Vagina (tissue), 2 donors: ENCODE results near the gene CAMSAP1. TPM values are rescaled to one million over a fixed set of nuclear protein-coding genes. Genes with fewer than 3 reads are reported as not detected.

Source experiments
- DNase-seq, 2 donors: peaks; one replicate each; pipeline ENCODE4 v3.0.0-alpha.2; 2017; ENCODE audit errors: extremely low spot score in 2 of 2
- H3K27ac ChIP-seq: fragments of 200-600 bp; sonication (generic); one replicate; pipeline ENCODE4 v1.5.1; 2019
- H3K27me3 ChIP-seq: fragments of 200-600 bp; sonication (generic); one replicate; pipeline ENCODE4 v1.5.1; 2019
- H3K36me3 ChIP-seq, 2 donors: fragments of 200-600 bp; sonication (generic); one replicate each; pipeline ENCODE4 v1.5.1; 2017 to 2019
- H3K4me1 ChIP-seq: fragments of 200-600 bp; sonication (generic); one replicate; pipeline ENCODE4 v1.5.1; 2019
- H3K4me3 ChIP-seq, 2 donors: fragments of 200-600 bp; sonication (generic); 1 replicate in 1 of 2; 2 replicates in 1 of 2; pipeline ENCODE4 v1.5.1; 2016 to 2019
- H3K9me3 ChIP-seq: fragments of 200-600 bp; sonication (generic); one replicate; pipeline ENCODE4 v1.5.1; 2019
- POLR2A ChIP-seq, 2 donors: fragments of 450-650 bp; IDR thresholded peaks; one replicate each; pipeline ENCODE4 v1.6.1; 2017; ENCODE audit warnings: antibody characterized with exemption in 2 of 2, mild to moderate bottlenecking in 2 of 2, moderate library complexity in 2 of 2
- POLR2AphosphoS5 ChIP-seq, 2 donors: sonication (generic); formaldehyde crosslinking; IDR thresholded peaks; one replicate each; pipeline ENCODE4 v1.9.0; 2017; ENCODE audit warnings: antibody characterized with exemption in 2 of 2, mild to moderate bottlenecking in 2 of 2, low read depth in 1 of 2; ENCODE audit not compliant: insufficient read depth in 1 of 2
- intact Hi-C: fragments of 100-400 bp; cut with DNase I; formaldehyde crosslinking; loops from one replicate; pipeline ENCODE4 v1.15.1; 2023
- total RNA-seq: library from RNA; depleted of rRNA; stranded (reverse); fragments of >200 nt; gene quantifications from one replicate; pipeline ENCODE4 v1.2.3, GENCODE V29; 2016
- TF ChIP-seq, protein P1 (sequence below), 3 experiments: fragments of 450-650 bp in 2 of 3; fragments of 200-600 bp in 1 of 3; sonication (generic) in 1 of 3; IDR thresholded peaks; one replicate each; pipeline ENCODE4 v1.5.1; 2017 to 2019; ENCODE audit warnings: antibody characterized with exemption in 3 of 3, mild to moderate bottlenecking in 2 of 3, moderate library complexity in 2 of 3

Gene CAMSAP1
- total RNA-seq, 1 donor from 2014 or later = 20.9 TPM

DNA sequence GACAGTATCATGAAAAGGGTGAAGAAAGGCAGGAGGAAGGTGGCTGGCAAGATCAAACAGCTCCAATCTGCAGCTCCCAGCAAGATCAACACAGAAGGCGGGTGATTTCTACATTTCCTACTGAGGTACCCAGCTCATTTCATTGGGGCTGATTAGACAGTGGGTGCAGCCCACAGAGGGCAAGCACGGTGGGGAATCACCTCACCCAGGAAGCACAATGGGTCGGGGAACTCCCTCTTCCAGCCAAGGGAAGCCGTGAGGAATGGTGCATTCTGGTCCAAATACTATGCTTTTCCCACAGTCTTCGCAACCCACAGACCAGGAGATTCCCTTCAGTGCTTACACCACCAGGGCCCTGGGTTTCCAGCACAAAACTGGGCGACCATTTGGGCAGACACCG lies 66.8 kb downstream of the CAMSAP1 start:
- H3K27me3 ChIP-seq = no peaks in the 10 kb centered on the region
- no peak overlapping the region for H3K27ac ChIP-seq
- H3K36me3 ChIP-seq = peaks cover 0 to 6% of the 10 kb centered on the region in 2 donors
- DNase-seq = no peak
- H3K9me3 ChIP-seq = no peaks in the 10 kb centered on the region
- H3K4me3 ChIP-seq = no peak overlapping the region
- TF ChIP-seq, protein P1, sequence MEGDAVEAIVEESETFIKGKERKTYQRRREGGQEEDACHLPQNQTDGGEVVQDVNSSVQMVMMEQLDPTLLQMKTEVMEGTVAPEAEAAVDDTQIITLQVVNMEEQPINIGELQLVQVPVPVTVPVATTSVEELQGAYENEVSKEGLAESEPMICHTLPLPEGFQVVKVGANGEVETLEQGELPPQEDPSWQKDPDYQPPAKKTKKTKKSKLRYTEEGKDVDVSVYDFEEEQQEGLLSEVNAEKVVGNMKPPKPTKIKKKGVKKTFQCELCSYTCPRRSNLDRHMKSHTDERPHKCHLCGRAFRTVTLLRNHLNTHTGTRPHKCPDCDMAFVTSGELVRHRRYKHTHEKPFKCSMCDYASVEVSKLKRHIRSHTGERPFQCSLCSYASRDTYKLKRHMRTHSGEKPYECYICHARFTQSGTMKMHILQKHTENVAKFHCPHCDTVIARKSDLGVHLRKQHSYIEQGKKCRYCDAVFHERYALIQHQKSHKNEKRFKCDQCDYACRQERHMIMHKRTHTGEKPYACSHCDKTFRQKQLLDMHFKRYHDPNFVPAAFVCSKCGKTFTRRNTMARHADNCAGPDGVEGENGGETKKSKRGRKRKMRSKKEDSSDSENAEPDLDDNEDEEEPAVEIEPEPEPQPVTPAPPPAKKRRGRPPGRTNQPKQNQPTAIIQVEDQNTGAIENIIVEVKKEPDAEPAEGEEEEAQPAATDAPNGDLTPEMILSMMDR (IDR thresholded peaks at IDR 0.05) = no peak
- TF ChIP-seq POLR2A (IDR thresholded peaks at IDR 0.05) (no peak), POLR2AphosphoS5 (IDR thresholded peaks at IDR 0.05; ENCODE audit: insufficient read depth in 1 of 2, low read depth in 1 of 2) (no peak)
- no peaks in the 10 kb centered on the region for H3K4me1 ChIP-seq
- intact Hi-C loops = no loop called here

DNA sequence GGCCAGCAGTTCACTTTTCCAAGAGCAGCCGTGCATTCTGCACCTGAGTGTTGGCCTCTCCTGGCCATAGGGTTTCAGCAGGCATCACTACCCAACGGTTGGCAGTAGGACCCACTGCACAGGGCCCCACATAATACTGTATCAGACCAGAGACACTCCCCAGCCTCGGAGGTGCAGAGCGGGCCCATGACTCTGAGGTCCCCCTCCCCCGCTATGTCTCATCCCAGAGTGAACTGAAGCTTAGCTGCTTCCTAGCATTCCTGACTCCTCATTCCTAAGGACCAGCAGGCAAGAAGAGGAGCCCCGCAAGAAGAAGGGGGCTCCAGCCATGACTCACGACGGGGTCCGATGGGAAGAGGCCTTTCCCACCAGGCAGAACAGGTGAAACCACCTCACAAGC lies 67.2 kb downstream of the CAMSAP1 start:
- no peaks in the 10 kb centered on the region for H3K27me3 ChIP-seq
- H3K9me3 ChIP-seq = no peaks in the 10 kb centered on the region
- intact Hi-C loops = no loop called here
- H3K4me1 ChIP-seq = no peaks in the 10 kb centered on the region
- H3K4me3 ChIP-seq = no peak overlapping the region
- no peak overlapping the region for H3K27ac ChIP-seq
- TF ChIP-seq POLR2AphosphoS5 (IDR thresholded peaks at IDR 0.05; ENCODE audit: insufficient read depth in 1 of 2, low read depth in 1 of 2) (no peak), POLR2A (IDR thresholded peaks at IDR 0.05) (no peak)
- TF ChIP-seq, protein P1 (IDR thresholded peaks at IDR 0.05) = no peak
- peaks cover 0 to 6% of the 10 kb centered on the region in 2 donors for H3K36me3 ChIP-seq
- DNase-seq = no peak

DNA sequence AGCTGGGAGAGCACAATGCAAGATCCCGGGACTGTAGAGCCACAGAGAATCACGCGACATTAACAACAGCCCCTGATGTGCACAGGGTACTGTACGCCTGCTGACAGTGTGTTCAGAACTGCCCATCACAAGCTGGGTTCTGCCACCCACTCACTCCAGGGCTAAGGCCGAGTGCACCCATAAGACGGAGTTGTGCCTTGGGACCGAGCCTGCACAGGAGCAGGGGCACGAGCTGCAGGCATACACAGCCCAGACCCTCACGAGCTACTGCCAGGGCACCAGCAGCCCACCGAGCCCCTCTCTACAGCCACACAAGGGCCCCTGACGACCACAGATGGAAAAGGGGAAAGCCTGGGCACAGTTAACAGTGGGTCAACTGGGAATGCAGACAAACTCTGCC lies 67.8 kb downstream of the CAMSAP1 start:
- intact Hi-C loops = no loop called here

DNA sequence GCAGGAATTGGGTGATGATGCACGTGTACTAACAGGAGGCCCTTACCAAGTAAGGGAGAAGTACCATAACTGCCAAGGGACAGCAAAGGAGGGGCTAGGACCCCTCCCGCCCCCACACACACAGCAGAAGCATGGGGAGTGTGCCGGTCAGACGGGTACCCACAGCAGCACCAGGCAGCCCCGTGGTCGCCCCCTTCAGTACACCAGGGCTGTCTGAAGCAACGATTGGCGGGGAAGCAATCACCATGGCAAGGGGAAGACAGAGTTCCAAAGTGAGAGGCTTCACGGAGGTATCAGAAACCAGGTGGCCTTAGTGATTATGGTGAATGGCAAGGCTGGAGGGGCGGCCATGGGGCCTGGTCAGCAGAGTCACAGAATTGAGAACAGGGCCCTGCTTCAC lies 72.2 kb downstream of the CAMSAP1 start:
- no peaks in the 10 kb centered on the region for H3K27me3 ChIP-seq
- no peaks in the 10 kb centered on the region for H3K9me3 ChIP-seq
- H3K4me3 ChIP-seq = no peak overlapping the region
- H3K4me1 ChIP-seq = no peaks in the 10 kb centered on the region
- no peak for TF ChIP-seq POLR2A (IDR thresholded peaks at IDR 0.05)
- no peak for TF ChIP-seq POLR2AphosphoS5 (IDR thresholded peaks at IDR 0.05; ENCODE audit: insufficient read depth in 1 of 2, low read depth in 1 of 2)
- TF ChIP-seq, protein P1 (IDR thresholded peaks at IDR 0.05) = no peak
- H3K36me3 ChIP-seq = no peaks in the 10 kb centered on the region
- H3K27ac ChIP-seq = no peak overlapping the region
- intact Hi-C loops = no loop called here
- no peak for DNase-seq

More for the DNA sequence above, 67.8 kb downstream of the CAMSAP1 start:
- Histone ChIP-seq H3K27me3 (no peaks in the 10 kb centered on the region), H3K9me3 (no peaks in the 10 kb centered on the region), H3K4me3 (no peak overlapping the region), H3K27ac (no peak overlapping the region), H3K36me3 (peaks cover 0 to under 1% of the 10 kb centered on the region in 2 donors), H3K4me1 (no peaks in the 10 kb centered on the region)
- TF ChIP-seq POLR2A (IDR thresholded peaks at IDR 0.05) (no peak), POLR2AphosphoS5 (IDR thresholded peaks at IDR 0.05; ENCODE audit: insufficient read depth in 1 of 2, low read depth in 1 of 2) (no peak)
- TF ChIP-seq, protein P1 (IDR thresholded peaks at IDR 0.05) = no peak
- DNase-seq = no peak

DNA sequence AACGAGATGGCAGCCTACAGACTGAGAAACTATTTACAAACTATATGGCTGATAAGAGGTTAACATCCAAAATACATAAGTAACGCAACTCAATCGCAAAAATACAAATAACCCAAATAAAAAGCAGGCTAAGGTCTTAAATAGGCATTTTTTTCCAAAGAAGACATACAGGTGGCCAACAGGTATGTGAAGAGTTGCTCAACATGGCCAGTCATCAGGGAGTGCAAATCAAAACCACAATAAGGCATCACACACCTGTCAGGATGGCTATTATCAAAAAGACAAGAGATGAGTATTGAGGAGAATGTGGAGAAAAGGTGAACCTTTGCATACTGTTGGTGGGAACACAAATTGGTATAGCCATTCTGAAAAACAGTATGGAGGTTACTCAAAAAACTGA lies 73.5 kb downstream of the CAMSAP1 start:
- intact Hi-C loops = no loop called here
- Histone ChIP-seq H3K27me3 (no peaks in the 10 kb centered on the region), H3K4me1 (no peaks in the 10 kb centered on the region), H3K27ac (no peak overlapping the region), H3K4me3 (no peak overlapping the region), H3K9me3 (no peaks in the 10 kb centered on the region), H3K36me3 (peaks cover 0 to 6% of the 10 kb centered on the region in 2 donors)
- TF ChIP-seq POLR2A (IDR thresholded peaks at IDR 0.05) = no peak
- no peak for TF ChIP-seq POLR2AphosphoS5 (IDR thresholded peaks at IDR 0.05; ENCODE audit: insufficient read depth in 1 of 2, low read depth in 1 of 2)
- TF ChIP-seq, protein P1 (IDR thresholded peaks at IDR 0.05) = no peak
- no peak for DNase-seq
